SU-DHL-6 (cell line): ENCODE measurements around the gene GGT6.

ENCODE experiments used
- H2AFZ ChIP-seq: fragments of 200-600 bp; sonication (generic); 2 replicates; pipeline ENCODE4 v1.6.1; 2014; ENCODE audit warnings: low read depth, mild to moderate bottlenecking, moderate library complexity, mixed read lengths, antibody characterized with exemption, low read length; ENCODE audit not compliant: severe bottlenecking
- H3F3A ChIP-seq: fragments of 200-600 bp; shearing (Covaris generic); 2 replicates; pipeline ENCODE4 v1.6.0; 2016; ENCODE audit warnings: antibody characterized with exemption, mild to moderate bottlenecking; ENCODE audit not compliant: insufficient read depth
- H3K27ac ChIP-seq: fragments of 200-600 bp; sonication (generic); 2 replicates; pipeline ENCODE4 v1.5.1; 2016; ENCODE audit warnings: low read depth, mild to moderate bottlenecking, low read length, moderate library complexity, mixed read lengths
- H3K27me3 ChIP-seq: fragments of 200-600 bp; sonication (generic), shearing (Covaris generic); 2 replicates; pipeline ENCODE4 v1.6.0; 2014; ENCODE audit warnings: mild to moderate bottlenecking, low read length
- H3K36me3 ChIP-seq: fragments of 200-600 bp; sonication (generic); 2 replicates; pipeline ENCODE4 v1.6.1; 2014; ENCODE audit warnings: mild to moderate bottlenecking, low read length, mixed read lengths
- H3K4me2 ChIP-seq: fragments of 300-600, 200-600 bp; shearing (Covaris generic), sonication (generic); 2 replicates; pipeline ENCODE4 v1.6.0; 2014; ENCODE audit warnings: low read length, low read depth, mild to moderate bottlenecking; ENCODE audit not compliant: poor library complexity, severe bottlenecking
- H3K4me3 ChIP-seq: fragments of 200-600 bp; sonication (generic); 2 replicates; pipeline ENCODE4 v1.5.1; 2014; ENCODE audit warnings: antibody characterized with exemption, low read length, mild to moderate bottlenecking, mixed read lengths; ENCODE audit not compliant: insufficient read depth, poor library complexity, severe bottlenecking
- H3K79me2 ChIP-seq: fragments of 200-600 bp; sonication (generic); 2 replicates; pipeline ENCODE4 v1.6.1; 2014; ENCODE audit warnings: mild to moderate bottlenecking, low read length, moderate library complexity; ENCODE audit not compliant: insufficient read depth
- H3K9ac ChIP-seq: fragments of 200-600 bp; sonication (generic); 2 replicates; pipeline ENCODE4 v1.7.0; 2014; ENCODE audit warnings: mild to moderate bottlenecking, low read length
- H3K9me2 ChIP-seq: fragments of 200-600 bp; sonication (generic); replicated peaks from 2 replicates; pipeline ENCODE4 v1.6.1; 2014; ENCODE audit warnings: low read length; ENCODE audit not compliant: insufficient read depth
- H3K9me3 ChIP-seq: fragments of 200-600 bp; sonication (generic); 2 replicates; pipeline ENCODE4 v1.6.1; 2014; ENCODE audit warnings: low read length, mixed read lengths; ENCODE audit not compliant: insufficient read depth
- H4K20me1 ChIP-seq: fragments of 200-600 bp; sonication (generic); 2 replicates; pipeline ENCODE4 v1.6.1; 2014; ENCODE audit warnings: low read depth, mild to moderate bottlenecking, antibody characterized with exemption, low read length, moderate library complexity, mixed read lengths
- EZH2phosphoT487 ChIP-seq: fragments of 200-600 bp; sonication (generic), shearing (Covaris generic); conservative IDR thresholded peaks from 2 replicates; pipeline ENCODE4 v1.6.1; 2018; ENCODE audit warnings: mild to moderate bottlenecking, antibody characterized with exemption, low read length, moderate library complexity, mixed read lengths
- TF ChIP-seq, protein P1 (sequence below): fragments of 200-600 bp; sonication (generic); IDR thresholded peaks from one replicate; pipeline ENCODE4 v1.5.1; 2017; ENCODE audit warnings: antibody characterized with exemption, mild to moderate bottlenecking, low read length, moderate library complexity; ENCODE audit not compliant: insufficient read depth, poor library complexity, severe bottlenecking

The GGT6 gene

DNA sequence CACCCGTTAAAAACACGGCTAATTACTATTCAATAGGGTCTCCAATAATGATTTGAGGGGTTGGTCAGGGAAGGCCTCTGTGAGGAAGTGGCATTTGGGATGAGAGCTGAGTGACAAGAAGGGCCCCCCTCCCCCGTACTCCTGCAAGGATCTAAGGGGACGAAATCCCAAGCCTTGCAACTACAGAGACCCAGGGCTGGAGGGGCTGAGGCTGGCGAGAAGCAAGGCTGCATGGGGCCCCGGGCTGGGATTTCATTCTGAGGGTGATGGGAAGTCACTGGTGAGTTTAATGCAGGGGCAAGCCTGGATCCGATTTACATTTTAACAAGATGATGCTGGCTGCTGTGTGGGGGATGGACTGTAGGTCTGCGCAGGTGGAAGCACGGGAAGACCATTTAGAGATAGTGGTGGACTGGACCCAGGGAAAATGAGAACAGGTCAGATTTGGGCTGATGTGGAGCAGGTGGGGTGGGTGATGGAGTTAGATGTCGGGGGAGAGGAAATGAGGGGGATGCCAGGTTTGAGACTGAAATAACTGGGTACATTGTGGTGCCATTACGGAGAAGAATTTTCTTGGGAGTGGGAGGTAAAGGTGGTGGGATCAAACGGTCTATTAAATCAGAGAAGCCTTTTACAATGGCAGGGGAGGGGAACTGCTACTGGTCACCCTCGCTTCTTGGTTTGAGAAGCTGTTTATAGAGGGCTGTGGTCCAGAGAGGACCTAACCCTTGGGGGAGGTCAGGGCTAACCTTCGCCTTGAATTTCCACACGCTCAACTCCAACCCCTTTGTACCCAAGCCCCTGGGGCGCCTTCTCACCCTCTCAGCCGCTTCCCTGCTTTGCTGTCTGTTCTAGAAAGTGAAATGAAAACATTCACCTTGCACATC is 4.3 kb downstream of the GGT6 start:
- no peaks in the 10 kb centered on the region for H3K9me3 ChIP-seq
- peak overlapping the region; percentile 93 for H3K4me2 ChIP-seq
- peak overlapping the region; percentile 87 for H3K4me3 ChIP-seq
- no peak overlapping the region for H3K27ac ChIP-seq
- H2AFZ ChIP-seq = peak overlapping the region; percentile 91
- H3F3A ChIP-seq = no peaks in the 10 kb centered on the region
- peak overlapping the region; percentile 77 for H3K9ac ChIP-seq
- peaks cover 22% of the 10 kb centered on the region for H3K79me2 ChIP-seq
- TF ChIP-seq EZH2phosphoT487 = no peak
- TF ChIP-seq, protein P1, sequence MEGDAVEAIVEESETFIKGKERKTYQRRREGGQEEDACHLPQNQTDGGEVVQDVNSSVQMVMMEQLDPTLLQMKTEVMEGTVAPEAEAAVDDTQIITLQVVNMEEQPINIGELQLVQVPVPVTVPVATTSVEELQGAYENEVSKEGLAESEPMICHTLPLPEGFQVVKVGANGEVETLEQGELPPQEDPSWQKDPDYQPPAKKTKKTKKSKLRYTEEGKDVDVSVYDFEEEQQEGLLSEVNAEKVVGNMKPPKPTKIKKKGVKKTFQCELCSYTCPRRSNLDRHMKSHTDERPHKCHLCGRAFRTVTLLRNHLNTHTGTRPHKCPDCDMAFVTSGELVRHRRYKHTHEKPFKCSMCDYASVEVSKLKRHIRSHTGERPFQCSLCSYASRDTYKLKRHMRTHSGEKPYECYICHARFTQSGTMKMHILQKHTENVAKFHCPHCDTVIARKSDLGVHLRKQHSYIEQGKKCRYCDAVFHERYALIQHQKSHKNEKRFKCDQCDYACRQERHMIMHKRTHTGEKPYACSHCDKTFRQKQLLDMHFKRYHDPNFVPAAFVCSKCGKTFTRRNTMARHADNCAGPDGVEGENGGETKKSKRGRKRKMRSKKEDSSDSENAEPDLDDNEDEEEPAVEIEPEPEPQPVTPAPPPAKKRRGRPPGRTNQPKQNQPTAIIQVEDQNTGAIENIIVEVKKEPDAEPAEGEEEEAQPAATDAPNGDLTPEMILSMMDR = no peak
- H3K36me3 ChIP-seq = no peaks in the 10 kb centered on the region
- no peaks in the 10 kb centered on the region for H3K27me3 ChIP-seq
- H3K9me2 ChIP-seq = no peaks in the 10 kb centered on the region
- H4K20me1 ChIP-seq = no peaks in the 10 kb centered on the region

GRCh38 chr17:4554997-4555799 is 5.2 kb downstream of the GGT6 start, which contains the start of gene MYBBP1A:
MYBBP1A (minus strand) TSS chr17:4555384; CDS start chr17:4555324, 60 bp downstream.
- Histone ChIP-seq H3K79me2 (peaks cover 22% of the 10 kb centered on the region), H3K9ac (peak within 1 kb of the TSS; percentile 77), H3K4me2 (peak within 1 kb of the TSS; percentile 93), H4K20me1 (no peaks in the 10 kb centered on the region), H2AFZ (peak within 1 kb of the TSS; percentile 91), H3K9me2 (no peaks in the 10 kb centered on the region), H3K9me3 (no peaks in the 10 kb centered on the region), H3K27me3 (no peaks in the 10 kb centered on the region), H3F3A (no peaks in the 10 kb centered on the region), H3K4me3 (peak within 1 kb of the TSS; percentile 87), H3K36me3 (no peaks in the 10 kb centered on the region), H3K27ac (peak within 1 kb of the TSS; percentile 38)
- TF ChIP-seq EZH2phosphoT487 = no peak

DNA sequence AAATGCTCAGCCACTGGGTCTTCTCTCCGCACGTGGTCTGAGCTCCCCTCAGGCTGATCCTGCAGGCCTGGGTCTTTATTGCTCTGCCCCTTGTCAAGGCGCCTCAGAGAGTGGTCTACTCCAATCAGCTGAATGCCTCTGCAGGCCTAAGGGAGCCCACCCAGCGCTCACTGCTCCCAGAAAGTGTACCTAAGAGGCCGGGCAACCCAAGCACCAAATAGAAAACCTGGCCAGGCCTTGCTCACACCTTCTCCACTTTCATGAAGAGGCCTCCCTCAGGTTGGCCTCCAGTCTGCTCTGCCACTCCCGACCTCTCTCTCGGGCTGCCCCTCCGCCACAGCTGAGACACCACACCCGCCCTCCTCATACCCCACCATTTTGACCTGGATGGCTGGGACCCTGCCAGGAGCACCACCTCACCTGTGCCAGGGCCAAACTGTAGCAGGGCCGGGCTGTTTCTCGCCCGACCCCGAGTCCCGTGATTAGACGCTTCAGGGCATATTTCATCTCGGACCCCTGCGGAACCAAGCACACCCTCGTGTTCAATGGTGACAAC is 5.9 kb downstream of the GGT6 start:
- peak overlapping the region; percentile 15 for H2AFZ ChIP-seq
- peak overlapping the region; percentile 93 for H3K4me2 ChIP-seq
- no peaks in the 10 kb centered on the region for H3K9me3 ChIP-seq
- H3K79me2 ChIP-seq = peaks cover 22% of the 10 kb centered on the region
- H3K4me3 ChIP-seq = peak overlapping the region; percentile 87
- peak overlapping the region; percentile 23; the same call in 1 of the 2 replicates for H3K27ac ChIP-seq
- H3K36me3 ChIP-seq = no peaks in the 10 kb centered on the region
- no peaks in the 10 kb centered on the region for H3F3A ChIP-seq
- H3K27me3 ChIP-seq = no peaks in the 10 kb centered on the region
- H4K20me1 ChIP-seq = no peaks in the 10 kb centered on the region
- H3K9ac ChIP-seq = peak overlapping the region; percentile 77
- no peaks in the 10 kb centered on the region for H3K9me2 ChIP-seq
- no peak for TF ChIP-seq EZH2phosphoT487
- TF ChIP-seq, protein P1 = no peak
